Hepatic stellate cell (primary cell): Measurements from ENCODE around the gene R3HCC1L.
A peak's percentile ranks its signal among the peaks of the same experiment; 100 is the strongest.
"Not testable (repeated sequence)": the region's sequence is repeated elsewhere in the genome, so short reads cannot be mapped to it uniquely, and the experiment has no call there.

Experiments used
- DNase-seq: peaks from one replicate; pipeline ENCODE4 v3.0.0; 2011; ENCODE audit warnings: low spot score

The R3HCC1L gene

DNA sequence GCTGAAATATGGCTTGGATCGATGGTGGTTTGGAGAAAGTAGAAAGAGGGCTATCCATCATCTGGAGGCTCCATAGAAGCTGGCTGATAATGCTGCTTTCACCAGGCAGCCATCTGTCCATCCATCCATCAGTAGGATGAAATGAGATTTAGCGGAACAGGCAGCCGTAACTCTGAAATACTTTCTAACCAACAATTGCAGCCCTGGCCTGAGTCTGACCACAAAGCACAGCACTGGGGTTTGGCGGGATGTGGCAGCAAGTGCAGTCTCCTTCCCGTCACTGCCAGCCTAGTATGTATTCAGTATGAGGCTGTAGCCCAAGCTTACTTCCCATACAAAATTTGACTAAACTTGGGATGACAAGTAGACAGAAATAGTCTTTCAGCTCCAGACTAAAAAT lies 38.0 kb downstream of the R3HCC1L start:
- DNase-seq, result no peak

GRCh38 chr10:98173260-98173659 lies 38.8 kb downstream of the R3HCC1L start:
- no peak for DNase-seq

- not testable (repeated sequence) for DNase-seq
Observed at GRCh38 chr10:98182351-98182915, 48.0 kb downstream of the R3HCC1L start.

- peak; percentile 2 for DNase-seq
Observed at GRCh38 chr10:98186681-98187080, 52.2 kb downstream of the R3HCC1L start.

DNA sequence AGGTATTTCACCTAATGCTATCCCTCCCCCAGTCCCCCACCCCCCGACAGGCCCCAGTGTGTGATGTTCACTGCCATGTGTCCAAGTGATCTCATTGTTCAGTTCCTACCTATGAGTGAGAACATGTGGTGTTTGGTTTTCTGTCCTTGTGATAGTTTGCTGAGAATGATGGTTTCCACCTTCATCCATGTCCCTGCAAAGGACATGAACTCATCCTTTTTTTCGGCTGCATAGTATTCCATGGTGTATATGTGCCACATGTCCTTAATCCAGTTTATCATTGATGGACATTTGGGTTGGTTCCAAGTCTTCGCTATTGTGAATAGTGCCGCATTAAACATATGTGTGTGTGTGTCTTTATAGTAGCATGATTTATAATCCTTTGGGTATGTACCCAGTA lies 56.3 kb downstream of the R3HCC1L start:
- DNase-seq, result not testable (repeated sequence)

DNA sequence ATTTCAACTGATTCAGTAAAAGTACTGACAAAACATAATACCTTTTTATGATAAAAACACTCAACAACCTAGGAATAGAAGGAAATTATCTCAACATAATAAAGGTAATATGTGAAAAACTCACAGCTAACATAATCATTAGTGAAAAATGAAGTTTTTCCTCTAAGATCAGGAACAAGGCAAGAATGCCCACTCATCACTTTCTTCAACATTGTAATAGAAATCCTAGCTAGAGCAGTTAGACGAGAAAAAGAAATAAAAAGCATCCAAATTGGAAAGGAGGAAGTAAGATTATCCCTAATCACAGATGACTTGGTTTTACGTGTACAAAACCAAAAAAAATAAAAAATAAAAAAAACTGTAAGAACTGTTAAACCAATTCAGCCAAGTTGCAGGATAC lies 58.6 kb downstream of the R3HCC1L start:
- no peak for DNase-seq

- no peak for DNase-seq
Observed at GRCh38 chr10:98194633-98195032, 60.2 kb downstream of the R3HCC1L start.

- no peak for DNase-seq
Observed at GRCh38 chr10:98195120-98195519, 60.7 kb downstream of the R3HCC1L start.

DNA sequence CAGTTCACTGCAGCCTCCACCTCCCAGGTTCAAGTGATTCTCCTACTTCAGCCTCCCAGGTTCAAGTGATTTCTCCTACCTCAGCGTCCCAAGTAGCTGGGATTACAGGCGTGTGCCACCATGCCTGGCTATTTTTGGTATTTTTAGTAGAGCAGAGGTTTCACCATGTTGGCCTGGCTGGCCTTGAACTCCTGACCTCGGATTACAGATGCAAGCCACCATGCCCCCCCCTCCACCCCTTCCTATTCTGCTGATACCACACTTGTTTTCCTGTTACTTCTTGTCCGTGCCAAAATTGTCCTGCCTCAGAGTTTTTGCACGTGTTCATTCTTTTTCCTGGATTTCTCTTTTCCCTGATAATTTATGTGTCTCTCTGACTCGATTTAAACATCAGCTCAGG lies 62.5 kb downstream of the R3HCC1L start:
- no peak for DNase-seq

- no peak for DNase-seq
Observed at GRCh38 chr10:98201760-98202159, 67.3 kb downstream of the R3HCC1L start.

- DNase-seq, result no peak
Observed at GRCh38 chr10:98202378-98202777, 67.9 kb downstream of the R3HCC1L start.

DNA sequence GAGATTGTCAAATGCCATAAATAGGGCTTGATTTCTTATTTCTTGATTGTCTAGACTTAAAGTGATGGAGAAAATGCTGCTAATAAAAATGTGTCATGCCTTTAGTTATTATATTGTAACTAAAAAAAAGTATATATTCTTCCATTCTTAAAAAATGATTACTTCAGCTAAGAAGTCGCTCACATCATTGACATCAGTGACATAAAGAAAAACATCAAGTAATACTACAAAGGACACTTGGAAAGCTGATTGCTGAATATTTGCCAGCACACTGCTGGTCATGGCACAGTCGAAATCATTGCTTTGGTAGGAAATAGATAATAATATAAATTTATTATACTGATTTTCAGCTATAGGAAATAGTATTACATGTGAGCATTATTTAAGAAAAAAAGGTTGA lies 70.9 kb downstream of the R3HCC1L start:
- DNase-seq, result no peak

DNA sequence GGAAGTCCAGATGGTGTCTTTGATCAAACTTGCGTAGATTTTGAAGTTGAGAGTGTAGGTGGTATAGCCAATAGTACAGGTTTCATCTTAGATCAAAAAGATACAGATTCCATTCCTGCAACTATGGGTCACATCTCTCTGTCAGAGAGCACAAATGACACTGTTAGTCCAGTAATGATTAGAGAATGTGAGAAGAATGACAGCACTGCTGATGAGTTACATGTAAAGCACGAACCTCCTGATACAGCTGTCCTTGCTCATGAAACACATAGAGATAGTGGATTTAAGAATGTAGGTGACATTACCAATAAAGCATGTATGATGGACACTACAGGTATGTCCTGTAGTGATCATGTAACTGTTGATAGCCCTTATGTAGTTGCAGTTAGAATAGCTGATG lies 74.5 kb downstream of the R3HCC1L start:
- DNase-seq, result no peak

GRCh38 chr10:98209441-98209840 lies 75.0 kb downstream of the R3HCC1L start:
- no peak for DNase-seq

DNA sequence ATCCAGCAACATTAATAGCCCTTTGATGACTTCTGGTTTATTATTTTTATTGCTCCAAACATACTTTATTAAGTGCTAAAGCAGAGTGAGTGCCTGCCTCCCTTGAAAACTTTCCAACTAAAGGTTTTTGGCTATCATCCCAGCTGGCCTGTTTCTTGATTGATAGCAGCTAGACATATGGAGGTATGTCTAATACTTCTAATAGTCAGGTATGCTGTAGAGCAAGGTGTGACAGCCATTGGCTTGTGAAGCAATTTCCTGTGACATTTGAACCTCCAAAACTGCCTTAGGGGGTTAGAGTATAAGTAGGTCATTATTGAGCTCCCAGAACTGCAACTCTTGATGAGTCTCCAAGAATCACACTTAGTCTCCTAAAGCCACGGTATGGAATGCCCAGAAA lies 77.7 kb downstream of the R3HCC1L start:
- no peak for DNase-seq

- no peak for DNase-seq
Observed at GRCh38 chr10:98213740-98214139, 79.3 kb downstream of the R3HCC1L start.

GRCh38 chr10:98215373-98215772 lies 80.9 kb downstream of the R3HCC1L start:
- no peak for DNase-seq

- no peak for DNase-seq
Observed at GRCh38 chr10:98217801-98218200, 83.3 kb downstream of the R3HCC1L start.

GRCh38 chr10:98223874-98224273 lies 89.4 kb downstream of the R3HCC1L start:
- no peak for DNase-seq

- DNase-seq, result peak; percentile 17
Observed at GRCh38 chr10:98224509-98224908, 90.1 kb downstream of the R3HCC1L start.

DNA sequence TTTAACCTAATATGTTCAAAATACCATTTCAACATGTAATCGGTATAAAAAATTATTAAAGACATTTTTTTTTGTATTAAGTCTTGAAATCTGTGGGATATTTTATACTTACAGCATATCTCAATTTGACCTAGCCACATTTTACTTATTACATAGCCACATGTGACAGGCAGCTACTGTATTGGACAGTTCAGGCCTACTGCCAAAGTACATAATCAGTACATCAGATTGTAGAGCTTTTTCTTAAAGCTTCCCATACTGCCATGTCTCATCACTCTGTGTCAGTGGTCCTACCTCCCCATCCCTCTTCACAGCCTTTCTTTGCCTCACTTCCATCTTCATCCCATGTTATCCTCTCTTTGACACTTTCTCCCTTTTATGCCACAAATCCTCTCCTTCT lies 90.5 kb downstream of the R3HCC1L start:
- no peak for DNase-seq

- no peak for DNase-seq
Observed at GRCh38 chr10:98226508-98227144, 92.2 kb downstream of the R3HCC1L start.

DNA sequence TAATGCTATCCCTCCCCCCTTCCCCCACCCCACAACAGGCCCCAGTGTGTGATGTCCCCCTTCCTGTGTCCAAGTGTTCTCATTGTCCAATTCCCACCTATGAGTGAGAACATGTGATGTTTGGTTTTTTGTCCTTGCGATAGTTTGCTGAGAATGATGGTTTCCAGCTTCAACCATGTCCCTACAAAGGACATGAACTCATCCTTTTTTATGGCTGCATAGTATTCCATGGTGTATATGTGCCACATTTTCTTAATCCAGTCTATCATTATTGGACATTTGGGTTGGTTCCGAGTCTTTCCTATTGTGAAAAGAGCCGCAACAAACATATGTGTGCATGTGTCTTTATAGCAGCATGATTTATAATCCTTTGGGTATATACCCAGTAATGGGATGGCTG lies 93.3 kb downstream of the R3HCC1L start:
- DNase-seq, result not testable (repeated sequence)

DNA sequence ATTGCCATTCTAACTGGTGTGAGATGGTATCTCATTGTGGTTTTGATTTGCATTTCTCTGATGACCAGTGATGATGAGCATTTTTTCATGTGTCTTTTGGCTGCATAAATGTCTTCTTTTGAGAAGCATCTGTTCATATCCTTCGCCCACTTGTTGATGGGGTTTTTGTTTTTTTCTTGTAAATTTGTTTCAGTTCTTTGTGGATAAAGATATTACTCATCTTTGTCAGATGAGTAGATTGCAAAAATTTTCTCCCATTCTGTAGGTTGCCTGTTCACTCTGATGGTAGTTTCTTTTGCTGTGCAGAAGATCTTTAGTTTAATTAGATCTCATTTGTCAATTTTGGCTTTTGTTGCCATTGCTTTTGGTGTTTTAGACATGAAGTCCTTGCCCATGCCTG lies 93.8 kb downstream of the R3HCC1L start:
- DNase-seq, result not testable (repeated sequence)
